ENCODE measurements around the gene SERPINA7.

GRCh38 chrX:106005684-106006083 lies 32.8 kb downstream of the SERPINA7 start:
- TF ChIP-seq CTCF (IDR thresholded peaks at IDR 0.05) (no peak), POLR2A (IDR thresholded peaks at IDR 0.05) (no peak)
